GM19372 (cell line): ENCODE data around the gene KRTAP4-6.
"Not testable (repeated sequence)": the region's sequence is repeated elsewhere in the genome, so short reads cannot be mapped to it uniquely, and the experiment has no call there.

Experiments
- ATAC-seq: cut with Tn5 transposase; IDR thresholded peaks from one replicate; pipeline ENCODE4 v1.9.1; 2021; ENCODE audit warnings: mild to moderate bottlenecking, low read depth, moderate library complexity; ENCODE audit not compliant: unreplicated experiment

KRTAP4-6 gene

DNA sequence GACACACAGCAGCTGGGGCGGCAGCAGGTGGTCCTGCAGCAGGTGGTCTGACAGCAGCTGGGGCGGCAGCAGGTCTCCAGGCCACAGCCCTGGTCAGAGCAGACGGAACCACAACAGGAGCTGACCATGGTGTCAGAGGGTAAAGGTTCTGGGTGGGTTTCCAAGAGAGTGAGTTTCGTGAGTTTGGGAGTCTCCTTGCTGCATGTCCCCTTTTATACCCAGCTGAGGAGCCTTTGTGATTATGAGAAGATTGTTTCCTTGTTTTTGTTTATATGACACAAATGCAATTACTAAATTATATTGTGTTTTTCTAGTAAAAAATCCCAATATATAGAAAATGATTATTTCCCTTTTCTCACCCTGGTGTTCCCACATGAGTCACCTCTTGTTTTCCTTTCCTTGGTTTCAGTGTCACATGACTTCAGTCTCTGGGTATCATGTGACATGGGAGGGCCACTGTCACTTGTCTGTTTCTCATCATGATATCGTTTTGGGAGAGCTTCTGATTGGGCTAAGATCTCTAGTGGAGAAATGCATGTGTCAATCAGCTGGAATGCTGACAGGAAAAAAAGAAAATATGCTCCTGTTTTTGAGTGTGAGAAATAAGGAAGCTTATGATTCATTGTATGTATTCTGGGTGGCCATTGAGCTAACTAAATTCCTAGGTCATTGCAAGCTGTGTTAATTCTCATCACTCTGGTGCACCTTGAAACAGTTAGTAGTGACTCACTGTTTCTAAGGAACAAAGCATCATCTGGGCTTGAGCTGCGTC lies at the start of gene KRTAP4-6:
Gene KRTAP4-6 (minus strand): TSS at position 185 of the 772 bp plus-strand sequence. CDS start 57 bp downstream, at position 128.
- no peak for ATAC-seq

DNA sequence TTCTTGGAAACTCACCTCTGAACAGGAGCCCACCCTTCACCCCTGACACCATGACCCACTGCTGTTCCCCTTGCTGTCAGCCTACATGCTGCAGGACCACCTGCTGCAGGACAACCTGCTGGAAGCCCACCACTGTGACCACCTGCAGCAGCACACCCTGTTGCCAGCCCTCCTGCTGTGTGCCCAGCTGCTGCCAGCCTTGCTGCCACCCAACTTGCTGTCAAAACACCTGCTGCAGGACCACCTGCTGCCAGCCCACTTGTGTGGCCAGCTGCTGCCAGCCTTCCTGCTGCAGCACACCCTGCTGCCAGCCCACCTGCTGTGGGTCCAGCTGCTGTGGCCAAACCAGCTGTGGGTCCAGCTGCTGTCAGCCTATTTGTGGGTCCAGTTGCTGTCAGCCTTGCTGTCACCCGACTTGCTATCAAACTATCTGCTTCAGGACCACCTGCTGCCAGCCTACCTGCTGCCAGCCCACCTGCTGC lies 49.5 kb upstream of the KRTAP4-6 start, which contains the start of gene KRTAP9-1:
Gene KRTAP9-1 (plus strand): TSS at position 51 of the 482 bp plus-strand sequence. CDS start 0 bp downstream, at position 51.
- not testable (repeated sequence) for ATAC-seq

DNA sequence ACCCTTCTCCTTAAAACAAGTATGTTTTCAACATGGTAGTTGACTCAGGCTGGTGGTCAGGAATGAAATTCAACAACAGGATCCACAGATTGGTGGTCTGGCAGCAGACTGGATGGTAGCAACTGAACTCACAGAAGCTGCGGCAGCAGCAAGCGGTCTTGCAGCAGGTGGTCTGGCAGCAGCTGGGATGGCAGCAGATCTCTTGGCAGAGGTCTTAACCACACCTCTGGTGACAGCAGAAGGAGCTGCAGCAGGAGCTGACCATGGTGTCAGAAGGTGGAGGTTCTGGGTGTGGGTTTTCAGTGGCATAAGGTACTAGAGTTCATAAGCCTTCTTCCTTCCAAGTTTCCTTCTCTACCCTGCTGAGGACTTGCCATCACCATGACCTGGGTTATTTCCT lies 46.5 kb upstream of the KRTAP4-6 start:
- ATAC-seq = no peak

DNA sequence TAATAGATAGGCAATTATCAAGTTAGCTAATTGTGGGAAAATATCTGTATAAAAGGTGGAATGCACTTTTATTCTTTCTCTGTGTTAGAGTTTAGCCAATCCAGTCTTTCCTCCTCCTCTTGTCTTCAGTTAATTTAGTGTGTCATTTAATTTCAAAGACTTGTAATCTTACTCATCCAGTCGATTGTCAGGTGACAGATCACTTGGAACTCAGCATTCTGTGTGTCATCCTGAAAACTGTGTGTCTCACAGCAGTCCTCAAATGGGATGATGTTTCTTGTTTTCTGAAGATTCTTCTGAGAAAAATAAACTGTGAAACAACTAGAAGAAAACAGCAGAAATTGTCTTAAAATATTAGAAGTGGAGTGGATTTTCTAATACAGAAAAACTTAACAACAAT lies 44.7 kb upstream of the KRTAP4-6 start:
- ATAC-seq = no peak

DNA sequence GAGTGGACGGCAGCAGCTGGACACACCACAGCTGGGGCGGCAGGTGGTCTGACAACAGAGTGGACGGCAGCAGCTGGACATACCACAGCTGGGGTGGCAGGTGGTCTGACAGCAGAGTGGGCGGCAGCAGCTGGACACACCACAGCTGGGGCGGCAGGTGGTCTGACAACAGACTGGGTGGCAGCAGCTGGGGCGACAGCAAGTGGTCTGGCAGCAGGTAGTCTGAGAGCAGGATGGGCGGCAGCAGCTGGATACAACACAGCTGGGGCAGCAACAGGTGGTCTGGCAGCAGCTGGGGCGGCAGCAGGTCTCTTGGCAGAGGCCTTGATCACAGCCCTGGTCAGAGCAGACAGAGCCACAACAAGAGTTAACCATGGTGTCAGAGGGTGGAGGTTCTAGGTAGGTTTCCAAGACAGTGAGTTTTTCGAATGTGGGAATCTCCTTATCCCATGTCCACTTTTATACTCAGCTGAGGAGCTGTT lies 44.2 kb upstream of the KRTAP4-6 start, which contains the start of gene KRTAP4-1:
Gene KRTAP4-1 (minus strand): TSS at position 432 of the 482 bp plus-strand sequence. CDS start 57 bp downstream, at position 375.
- ATAC-seq = no peak

DNA sequence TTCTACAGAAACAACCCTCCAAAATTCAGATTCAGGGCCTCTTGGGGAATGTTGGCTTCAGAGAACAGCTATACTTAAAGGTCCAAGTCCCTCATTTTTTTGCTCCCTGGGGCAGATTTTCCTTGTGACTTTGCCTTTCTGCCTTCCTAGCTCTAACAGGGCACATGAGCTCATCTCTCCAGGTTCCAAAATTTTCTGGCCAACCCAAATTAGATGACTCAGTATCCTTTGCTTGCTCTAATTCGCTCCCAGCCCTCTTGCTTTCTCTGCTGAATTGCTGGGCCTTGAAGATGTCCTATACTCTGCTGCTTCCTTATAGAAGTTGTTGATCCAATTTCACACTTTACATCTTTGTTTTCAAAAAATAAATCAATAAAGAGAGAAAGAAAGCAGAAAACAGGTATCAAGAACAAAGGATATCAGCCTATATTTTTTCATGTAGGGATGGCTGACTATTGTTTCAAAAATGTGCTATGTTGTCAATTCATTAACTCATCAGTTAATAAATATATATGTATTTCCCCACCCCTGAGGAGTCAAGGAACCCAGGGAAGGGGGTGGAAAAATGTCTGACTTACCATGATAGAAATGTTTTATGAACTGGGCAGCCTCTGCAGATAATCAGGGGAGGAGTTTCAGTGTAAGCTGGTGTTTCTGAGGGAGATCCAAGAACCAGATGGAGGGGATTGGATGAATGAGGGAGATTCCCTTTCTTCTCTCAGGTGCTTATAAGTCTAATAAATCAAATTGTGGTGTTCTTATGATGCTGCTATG lies 38.7 kb upstream of the KRTAP4-6 start:
- ATAC-seq = no peak

DNA sequence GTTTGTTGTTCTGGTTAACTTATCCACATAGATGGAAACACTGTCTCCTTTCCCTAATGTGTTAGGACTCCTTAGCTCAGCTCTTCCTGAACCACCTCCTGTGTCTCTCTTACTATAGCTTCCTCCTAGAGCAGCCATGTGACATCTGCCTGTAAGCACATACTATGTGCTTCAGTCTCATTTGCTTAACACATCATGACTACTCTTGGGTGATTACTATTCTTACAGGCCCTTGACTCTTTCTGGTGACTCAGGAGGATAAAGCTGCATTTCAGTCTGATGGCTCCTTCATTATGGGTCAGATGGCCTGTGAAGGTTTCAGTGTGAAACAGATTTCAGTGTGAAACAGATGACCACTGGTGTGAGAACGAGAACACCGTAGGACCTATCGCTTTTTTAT lies 38.0 kb upstream of the KRTAP4-6 start:
- no peak for ATAC-seq

DNA sequence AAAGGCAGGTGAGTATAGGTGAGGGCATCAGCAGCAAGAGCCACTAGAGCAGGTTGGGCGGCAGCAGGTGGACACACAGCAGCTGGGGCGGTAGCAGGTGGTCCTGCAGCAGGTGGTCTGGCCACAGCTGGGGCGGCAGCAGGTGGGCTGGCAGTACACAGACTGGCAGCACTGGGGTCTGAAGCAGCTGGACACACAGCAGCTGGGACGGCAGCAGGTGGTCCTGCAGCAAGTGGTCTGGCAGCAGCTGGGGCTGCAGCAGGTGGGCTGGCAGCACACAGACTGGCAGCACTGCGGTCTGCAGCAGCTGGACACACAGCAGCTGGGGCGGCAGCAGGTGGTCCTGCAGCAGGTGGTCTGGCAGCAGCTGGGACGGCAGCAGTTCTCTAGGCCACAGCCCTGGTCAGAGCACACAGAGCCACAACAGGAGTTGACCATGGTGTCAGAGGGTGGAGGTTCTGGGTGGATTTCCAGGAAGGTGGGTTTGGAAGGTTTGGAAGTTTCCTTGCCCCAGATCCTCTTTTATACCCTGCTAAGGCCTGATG lies 37.5 kb upstream of the KRTAP4-6 start, which contains the start of gene KRTAP4-2:
Gene KRTAP4-2 (minus strand): TSS at position 495 of the 545 bp plus-strand sequence. CDS start 57 bp downstream, at position 438.
- no peak for ATAC-seq

DNA sequence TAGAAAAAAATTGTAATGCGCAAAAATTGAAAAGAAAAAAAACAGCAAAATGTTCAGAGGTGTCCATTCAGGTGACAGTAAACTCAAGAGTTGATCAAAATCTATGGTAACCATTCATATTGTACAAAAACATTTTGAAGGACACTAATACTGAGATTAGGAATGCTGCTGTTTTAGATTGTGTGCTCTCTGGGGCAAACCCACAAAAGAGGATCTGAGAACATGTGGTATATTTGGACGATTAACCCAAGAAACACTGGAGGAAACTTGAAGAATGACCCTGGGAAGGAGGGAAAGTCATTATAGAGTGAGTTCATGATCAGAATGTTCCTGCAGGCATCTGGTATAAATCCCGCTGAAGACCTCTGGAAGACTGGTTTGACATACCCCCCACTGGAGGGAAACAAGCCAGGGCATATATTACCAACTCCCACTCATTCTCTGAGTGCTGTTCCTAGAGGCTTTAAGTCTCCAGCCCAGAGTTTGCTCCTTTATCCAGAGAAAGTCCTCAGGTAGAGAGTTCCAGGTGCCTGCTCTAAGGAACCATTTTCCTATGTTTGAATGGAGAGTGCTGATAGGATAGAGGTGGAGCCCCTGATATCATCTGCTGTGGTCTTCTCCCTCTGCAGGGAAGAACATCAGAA lies 36.5 kb upstream of the KRTAP4-6 start:
- no peak for ATAC-seq

DNA sequence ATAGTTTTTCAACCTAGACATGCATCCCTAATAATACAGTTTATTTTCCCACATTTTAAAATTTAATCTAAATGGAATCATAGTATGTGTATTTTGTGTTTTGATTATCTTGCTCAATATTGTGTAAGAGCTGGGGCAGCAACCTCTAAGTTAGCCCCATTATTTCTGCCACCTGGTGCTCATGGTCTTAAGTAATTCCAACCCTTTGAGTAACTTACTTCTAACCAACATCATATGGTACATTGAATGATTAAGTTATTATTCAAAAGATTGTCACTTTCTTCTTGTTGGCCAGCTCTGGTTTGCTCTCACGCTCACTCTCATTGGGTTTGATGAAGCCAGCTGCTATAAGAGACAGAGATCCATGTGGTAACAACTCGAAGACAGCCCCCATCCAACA lies 31.5 kb upstream of the KRTAP4-6 start:
- no peak for ATAC-seq

DNA sequence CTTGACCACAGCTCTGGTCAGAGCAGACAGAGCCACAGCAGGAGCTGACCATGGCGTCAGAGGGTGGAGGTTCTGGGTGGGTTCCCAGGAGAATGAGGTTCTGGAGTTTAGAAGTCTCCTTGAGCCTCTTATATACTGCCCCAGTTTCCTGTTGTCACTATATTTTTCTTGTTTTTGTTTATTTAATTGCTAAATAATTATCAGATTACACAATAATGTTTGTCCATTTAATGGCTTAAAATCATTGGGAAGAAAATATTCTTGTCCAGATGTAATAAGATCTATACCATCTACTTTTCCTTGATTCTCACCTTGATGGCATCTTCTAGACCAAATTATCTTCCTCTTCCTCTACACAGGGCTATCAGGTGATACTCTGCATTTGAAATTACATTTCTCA lies 27.8 kb upstream of the KRTAP4-6 start, which contains the start of gene KRTAP4-3:
Gene KRTAP4-3 (minus strand): TSS at position 101 of the 400 bp plus-strand sequence. CDS start 49 bp downstream, at position 52.
- ATAC-seq = no peak

DNA sequence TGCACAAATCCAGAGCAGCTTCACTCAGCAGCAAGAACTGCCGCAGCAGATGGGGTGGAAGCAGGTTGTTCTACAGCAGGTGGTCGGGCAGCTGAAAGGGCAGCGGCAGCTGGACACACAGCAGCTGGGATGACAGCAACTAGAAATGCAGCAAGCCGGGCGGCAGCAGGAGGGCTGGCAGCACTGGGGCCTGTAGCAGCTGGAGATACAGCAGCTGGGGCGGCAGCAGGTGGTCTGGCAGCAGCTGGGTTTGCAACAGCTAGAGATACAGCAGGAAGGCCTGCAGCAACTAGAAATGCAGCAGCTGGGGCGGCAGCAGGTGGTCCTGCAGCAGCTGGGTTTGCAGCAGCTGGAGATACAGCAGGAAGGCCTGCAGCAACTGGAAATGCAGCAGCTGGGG lies 27.2 kb upstream of the KRTAP4-6 start:
- ATAC-seq = no peak

DNA sequence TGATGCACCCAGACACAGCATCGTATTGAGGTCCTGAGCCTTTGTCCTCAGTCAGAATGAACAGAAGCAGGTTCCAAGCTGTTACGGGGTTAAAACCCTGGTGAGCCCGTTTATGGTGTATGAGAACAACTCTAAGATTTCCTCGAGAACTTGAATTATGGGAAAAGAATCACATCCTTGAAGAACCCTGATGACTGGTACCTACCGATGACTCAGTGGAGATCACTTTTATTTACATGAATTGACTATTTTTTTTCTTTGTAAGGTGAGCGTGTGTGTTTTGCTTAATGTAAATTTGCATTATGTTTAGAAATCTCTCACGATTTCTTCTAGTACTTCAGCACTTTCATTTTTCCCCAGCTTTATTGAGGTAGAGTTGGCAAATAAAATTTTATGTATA lies 23.5 kb upstream of the KRTAP4-6 start:
- ATAC-seq = no peak

DNA sequence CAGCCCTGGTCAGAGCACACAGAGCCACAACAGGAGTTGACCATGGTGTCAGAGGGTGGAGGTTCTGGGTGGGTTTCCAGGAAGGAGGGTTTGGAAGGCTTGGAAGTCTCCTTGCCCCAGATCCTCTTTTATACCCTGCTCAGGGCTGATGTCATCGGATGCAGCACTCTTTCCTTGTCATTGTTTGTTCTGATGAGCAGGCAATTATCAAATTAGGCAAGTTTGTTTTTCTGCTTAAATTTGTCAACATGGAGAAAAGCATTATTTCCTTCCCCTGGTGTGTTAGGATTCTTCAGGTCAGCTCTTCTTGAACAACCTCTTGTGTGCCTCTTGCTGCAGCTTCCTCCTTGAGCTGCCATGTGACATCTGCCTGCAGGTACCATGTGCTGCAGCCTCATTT lies 20.3 kb upstream of the KRTAP4-6 start, which contains the start of gene KRTAP4-4:
Gene KRTAP4-4 (minus strand): TSS at position 101 of the 400 bp plus-strand sequence. CDS start 57 bp downstream, at position 44.
- ATAC-seq = no peak

DNA sequence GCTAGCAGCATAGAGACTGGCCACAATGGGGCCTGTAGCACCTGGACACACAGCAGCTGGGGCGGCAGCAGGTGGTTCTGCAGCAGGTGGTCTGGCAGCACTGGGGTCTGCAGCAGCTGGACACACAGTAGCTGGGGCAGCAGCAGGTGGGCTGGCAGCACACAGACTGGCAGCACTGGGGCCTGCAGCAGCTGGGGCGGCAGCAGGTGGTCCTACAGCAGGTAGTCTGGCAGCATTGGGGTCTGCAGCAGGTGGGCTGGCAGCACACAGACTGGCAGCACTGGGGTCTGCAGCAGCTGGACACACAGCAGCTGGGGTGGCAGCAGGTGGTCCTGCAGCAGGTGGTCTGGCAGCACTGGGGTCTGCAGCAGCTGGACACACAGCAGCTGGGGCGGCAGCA lies 19.8 kb upstream of the KRTAP4-6 start:
- not testable (repeated sequence) for ATAC-seq

DNA sequence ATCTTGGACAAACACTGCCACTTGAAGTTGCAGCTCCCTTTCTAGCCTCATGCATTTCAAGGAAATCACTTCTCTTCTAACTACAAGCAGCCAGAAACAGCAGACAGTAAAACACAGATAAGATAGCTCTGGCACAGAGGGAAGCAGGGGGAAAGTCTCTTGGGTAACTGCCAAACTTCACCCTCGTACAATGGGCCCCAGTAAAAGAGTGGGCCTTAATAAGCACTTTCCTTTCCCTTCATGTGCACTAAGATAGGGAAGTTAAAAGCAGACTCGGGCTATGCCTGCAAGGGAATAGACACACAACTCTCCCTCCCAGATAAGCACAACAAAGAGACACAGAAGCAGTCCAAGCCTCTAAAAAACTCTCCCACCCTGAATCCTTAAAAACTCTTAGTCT lies 13.5 kb upstream of the KRTAP4-6 start:
- no peak for ATAC-seq

DNA sequence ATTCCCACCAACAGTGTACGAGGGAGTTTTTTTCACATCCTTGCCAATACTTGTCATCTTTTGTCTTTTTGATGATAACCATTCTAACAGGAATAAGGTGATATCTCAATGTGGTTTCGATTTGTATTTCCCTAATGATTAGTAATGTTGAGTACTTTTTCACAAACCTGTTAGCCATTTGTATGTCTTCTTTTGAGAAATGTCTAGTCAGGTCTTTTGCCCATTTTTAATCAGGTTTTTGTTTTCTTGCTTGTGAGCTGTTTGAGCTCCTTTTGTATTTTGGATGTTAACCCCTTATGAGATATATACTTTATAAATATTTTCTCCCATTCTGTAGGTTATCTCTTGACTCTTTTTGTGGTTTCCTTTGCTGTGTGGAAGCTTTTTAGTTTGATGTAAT lies 11.2 kb upstream of the KRTAP4-6 start:
- ATAC-seq = no peak

DNA sequence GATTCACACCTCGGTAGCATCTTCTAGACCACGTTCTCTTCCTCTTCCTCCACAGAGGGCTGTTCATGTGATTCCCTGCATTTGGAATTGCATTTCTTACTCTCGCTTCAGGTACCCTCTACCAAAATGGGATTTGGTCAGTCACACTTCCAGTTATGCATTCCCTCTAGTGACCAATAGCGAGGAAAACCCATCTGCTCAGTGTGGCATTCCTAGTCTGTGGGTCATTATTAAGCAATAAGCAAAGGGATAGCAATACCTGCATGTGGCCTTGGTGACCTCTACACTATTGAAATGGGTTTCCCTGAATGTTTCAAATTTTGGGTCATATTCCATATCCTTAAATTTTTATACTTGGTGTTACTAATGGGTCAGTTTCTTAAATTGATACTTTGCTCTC lies 9.7 kb upstream of the KRTAP4-6 start:
- ATAC-seq = no peak

DNA sequence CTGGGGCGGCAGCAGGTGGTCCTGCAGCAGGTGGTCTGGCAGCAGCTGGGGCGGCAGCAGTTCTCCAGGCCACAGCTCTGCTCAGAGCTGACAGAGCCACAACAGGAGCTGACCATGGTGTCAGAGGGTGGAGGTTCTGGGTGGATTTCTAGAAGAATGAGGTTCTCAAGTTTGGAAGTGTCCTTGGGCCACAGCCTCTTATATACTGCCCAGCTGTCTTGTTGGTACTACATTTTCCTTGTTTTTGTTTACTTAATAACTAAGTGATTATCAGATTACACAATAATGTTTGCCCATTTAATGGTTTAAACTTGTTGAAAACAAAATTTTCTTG lies 9.3 kb upstream of the KRTAP4-6 start, which contains the start of gene KRTAP4-5:
Gene KRTAP4-5 (minus strand): TSS at position 174 of the 334 bp plus-strand sequence. CDS start 58 bp downstream, at position 116.
- no peak for ATAC-seq
